COR-L47 (cell line): ENCODE results near the gene DOP1B.
"Not testable (repeated sequence)": the region's sequence is repeated elsewhere in the genome, so short reads cannot be mapped to it uniquely, and the experiment has no call there.

ENCODE experiments used
- DNase-seq: peaks from one replicate; lab custom pipeline; 2025; lab: John Stamatoyannopoulos, UW

The DOP1B gene

DNA sequence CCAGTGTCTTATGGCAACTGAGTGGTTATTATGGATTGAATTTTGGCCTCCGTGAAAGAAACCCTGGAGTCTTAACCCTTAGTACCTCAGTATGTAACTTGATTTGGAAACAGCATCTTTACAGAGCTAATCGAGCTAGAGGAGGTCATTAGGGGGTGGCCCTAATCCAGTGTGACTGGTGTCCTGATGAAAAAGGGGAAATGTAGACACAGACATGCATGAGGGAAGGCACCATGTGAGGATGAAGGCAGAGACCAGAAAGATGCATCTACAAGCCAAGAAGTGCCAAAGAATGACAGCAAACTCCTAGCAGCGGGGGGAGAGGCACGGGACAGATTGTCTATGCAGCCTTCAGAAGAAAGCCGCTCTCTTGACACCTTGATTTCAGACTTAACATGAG lies 14.7 kb downstream of the DOP1B start:
- no peak for DNase-seq

GRCh38 chr21:36171741-36172331 lies 15.2 kb downstream of the DOP1B start:
- DNase-seq = no peak

GRCh38 chr21:36174780-36175179 lies 18.2 kb downstream of the DOP1B start:
- no peak for DNase-seq

DNA sequence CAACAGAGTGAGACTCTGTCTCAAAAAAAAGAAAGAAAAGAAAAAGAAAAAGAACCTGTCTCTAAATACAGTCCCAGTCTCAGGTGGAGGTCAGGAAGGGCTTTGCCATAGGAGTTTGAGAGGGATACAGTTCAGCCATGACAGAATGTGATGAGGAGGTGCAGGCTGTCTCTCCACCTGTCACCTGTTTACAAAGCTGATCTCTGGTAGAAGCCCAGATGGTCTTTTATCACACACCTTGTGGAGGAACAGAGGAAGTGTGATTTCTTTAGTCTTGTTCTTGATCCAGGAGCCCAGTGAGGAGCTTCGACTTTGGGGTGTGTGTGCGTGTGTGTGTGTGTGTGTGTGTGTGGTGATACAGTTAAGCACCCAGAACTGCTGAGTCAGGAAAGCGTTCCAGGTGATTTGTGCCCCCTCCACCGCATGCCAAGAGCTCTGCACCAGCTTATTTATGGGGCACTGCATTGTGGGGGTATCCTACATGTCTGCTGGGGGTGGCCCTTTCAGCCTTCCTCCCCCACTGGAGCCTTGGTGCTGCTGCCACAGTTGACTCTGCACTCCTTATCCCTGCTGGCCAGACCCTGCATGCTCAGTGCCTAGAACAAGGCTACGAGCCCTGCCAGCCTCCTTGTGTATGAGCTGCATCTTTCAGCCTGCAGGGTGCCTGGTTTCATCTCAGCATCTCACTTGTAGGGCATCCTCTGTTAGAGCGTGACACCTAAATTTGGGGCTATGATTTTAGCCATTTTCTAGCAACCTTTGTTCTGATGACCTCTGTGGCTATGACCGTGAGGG lies 19.3 kb downstream of the DOP1B start:
- DNase-seq = no peak

DNA sequence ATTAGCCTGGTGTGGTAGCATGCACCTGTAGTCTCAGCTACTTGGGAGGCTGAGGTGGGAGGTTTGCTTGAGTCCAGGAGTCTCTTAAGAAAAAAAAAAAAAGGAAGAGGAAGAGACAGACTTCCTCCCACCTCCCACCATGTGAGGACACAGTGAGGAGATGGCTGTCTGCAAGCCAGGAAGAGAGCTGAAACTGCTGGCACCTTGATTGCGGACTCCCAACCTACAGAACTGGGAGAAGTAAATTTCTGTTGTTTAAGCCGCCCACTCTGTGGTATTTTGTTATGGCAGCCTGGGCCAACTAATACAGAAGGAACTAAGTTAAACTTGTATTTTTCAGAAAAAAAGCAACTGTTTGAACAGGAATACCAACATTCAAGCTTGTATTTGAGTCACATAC lies 21.7 kb downstream of the DOP1B start:
- DNase-seq = no peak

DNA sequence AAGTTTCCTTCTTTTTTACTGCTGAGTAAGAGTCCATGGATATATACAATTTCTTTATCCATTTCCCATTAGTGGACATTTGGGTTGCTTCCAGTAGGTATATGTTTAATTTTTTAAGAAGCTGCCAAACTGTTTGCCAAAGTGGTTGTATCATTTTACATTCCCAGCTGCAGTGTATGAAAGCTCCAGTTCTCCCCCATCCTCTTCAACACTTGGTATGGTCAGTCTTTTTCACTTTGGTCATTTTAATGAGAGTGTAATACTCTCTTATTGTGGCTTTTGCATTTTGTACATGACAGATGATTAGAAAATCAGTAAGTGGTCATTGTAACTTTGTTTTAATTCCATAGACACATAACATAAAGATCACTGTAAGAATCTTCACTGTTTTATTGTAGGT lies 22.5 kb downstream of the DOP1B start:
- no peak for DNase-seq

GRCh38 chr21:36180963-36181362 lies 24.3 kb downstream of the DOP1B start:
- DNase-seq = no peak

DNA sequence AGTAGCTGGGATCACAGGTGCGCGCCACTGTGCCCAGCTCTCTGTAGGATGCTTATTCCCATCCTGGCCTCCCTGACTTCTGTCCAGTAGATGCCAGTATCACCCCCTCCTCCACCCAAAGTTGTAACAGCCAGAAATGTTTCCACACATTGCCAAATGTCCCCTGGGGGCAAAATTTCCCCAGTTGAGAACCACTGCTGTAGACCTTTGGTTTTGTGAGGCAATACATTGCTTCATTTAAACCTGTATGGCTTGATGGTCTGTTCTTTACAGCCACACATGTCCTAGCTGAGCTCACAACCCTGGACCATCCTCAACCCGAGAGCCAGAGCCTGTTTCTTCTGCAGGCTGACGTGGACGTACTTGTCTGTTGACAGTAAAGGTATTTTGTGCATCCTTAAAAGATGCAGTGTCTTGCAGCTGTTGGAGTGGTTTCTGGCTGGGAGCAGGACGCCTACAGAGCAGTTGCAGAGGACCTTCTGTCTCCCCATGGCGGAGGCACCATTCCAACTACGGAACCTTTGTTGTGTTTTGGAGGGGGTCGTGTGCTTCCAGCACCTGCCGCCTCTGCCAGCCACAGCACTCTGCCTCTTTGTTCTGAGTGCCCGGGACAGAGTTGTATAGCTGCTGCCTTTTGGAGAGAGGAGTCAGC lies 26.6 kb downstream of the DOP1B start:
- no peak for DNase-seq

GRCh38 chr21:36184545-36184944 lies 27.9 kb downstream of the DOP1B start:
- no peak for DNase-seq

DNA sequence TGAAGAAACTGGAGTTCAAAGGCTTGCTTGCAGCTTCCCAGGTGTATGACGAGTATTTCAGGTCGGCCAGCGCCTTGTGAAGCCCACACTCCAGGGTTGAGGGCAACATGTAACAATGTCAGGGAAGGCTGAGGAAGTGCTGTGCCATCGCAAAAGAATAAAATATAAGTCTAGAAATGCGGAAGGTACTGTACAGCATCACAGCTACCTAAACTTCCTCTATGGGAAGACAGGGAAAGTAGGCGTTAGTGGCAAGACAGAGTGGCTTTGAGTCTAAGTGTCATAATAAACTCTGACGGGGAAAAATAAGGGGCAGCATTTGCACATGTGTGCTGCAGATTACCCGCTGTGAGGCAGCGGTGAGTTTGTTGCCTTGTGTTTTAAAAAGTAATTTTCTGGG lies 28.9 kb downstream of the DOP1B start:
- DNase-seq = no peak

- DNase-seq = no peak
Measured at GRCh38 chr21:36186081-36186480, 29.5 kb downstream of the DOP1B start.

DNA sequence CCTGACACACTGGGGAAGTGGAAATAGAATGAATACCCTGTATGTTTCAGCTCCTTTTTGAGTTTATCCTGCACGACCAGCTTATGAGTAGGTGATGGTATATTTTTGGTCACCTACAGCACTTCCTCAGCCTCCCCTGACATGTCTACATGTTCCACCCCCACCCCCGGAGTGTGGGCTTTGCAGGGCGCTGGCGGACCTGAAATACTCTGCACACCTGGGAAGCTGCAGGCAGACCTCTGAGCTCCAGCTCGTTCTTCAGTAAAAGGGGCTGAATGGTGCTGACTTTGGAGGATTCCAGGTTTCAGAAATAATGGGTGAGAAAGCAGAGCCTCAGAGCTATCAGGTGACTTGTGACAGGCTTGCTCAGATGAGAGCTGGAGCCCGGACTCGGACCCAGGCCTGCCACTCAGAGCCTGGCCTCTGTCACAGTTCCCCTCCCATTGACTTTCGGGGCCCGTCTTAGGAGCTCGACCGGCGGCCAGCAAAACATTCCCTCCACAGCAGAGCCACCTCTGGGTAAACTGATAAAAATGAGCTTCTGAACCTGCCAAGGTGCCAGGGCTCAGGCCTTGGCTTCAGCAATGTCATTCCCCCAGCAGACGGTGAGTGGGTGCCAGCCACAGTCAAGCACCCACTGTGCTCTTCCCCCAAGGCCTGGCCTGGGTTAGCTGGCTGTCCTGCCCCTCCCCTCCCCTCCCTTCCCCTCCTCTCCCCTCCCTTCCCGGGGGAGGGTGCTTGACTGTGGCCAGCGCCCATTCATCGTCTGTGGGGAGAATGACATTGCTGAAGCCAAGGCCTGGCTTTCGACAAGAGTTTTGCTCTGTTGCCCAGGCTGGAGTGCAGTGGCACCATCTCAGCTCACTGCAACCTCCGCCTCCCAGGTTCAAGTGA lies 30.1 kb downstream of the DOP1B start:
- DNase-seq = no peak

DNA sequence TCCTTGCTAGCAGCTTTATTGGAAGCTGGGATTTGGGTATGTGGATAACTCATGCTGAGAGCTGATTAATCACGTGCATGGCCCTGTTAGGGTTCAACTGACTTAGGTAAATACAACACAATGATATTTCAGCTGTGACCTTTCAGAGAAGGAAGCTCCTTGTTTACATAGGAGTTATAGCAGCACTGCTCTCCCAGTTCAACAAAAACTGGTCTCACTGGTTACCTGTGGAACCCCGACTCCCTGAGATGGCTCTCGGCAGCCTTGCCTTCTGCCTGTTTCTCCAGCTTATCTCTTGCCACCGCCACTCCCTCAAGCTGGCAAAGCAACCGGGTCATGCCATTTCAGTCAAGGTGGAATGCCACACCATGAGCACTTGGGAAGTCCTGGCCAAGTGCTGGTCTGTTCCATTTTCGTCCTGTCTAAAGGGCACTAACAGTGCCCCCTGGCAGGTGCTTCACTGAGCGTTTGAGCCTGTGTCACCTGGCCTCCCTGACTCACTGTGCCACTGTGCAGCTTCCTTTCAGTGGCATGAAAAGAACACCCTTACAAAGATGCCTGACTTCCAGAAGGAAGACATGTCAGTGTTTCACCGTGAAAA lies 31.6 kb downstream of the DOP1B start:
- peak; percentile 65 for DNase-seq

DNA sequence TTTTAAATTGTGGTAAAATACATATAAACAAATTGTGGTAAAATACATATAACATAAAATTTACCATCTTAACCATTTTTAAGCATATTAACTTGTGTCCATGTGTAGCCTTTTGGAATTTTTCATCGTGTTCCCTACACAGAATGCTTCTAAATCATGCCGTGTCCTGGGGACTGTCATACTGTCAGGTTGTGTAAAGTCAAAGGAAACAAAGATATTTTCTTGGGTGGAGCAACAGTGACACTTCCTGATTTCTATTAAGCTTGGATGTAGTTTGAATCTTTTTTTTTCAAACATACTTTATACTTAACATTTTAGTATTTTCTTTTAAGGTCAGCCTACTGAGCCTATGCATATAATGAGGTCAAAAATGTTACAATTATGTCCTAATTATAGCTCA lies 32.3 kb downstream of the DOP1B start:
- no peak for DNase-seq

GRCh38 chr21:36190736-36191135 lies 34.1 kb downstream of the DOP1B start:
- no peak for DNase-seq

- no peak for DNase-seq
Measured at GRCh38 chr21:36193200-36193599, 36.6 kb downstream of the DOP1B start.

DNA sequence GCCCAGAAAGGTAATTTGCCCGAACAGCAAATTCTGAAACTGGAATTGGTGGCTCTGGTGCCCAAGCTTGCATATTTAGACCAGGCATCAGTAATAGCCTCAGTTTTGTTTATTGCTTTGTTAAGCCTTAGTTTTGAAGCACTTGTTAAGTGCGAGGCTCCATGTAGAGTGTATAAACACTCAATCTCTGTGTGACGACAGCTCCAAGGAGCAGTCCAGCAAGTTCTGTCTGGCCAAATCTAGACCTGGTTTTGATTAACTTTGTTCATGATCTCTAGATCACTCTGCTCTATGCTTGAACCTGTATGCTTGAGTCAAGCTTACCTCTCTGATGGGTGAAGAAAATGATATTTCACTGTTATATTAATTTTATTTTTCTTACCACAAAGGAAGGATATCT lies 37.4 kb downstream of the DOP1B start:
- DNase-seq = no peak

- DNase-seq = no peak
Measured at GRCh38 chr21:36195613-36196012, 39.0 kb downstream of the DOP1B start.

- no peak for DNase-seq
Measured at GRCh38 chr21:36199021-36199420, 42.4 kb downstream of the DOP1B start.

DNA sequence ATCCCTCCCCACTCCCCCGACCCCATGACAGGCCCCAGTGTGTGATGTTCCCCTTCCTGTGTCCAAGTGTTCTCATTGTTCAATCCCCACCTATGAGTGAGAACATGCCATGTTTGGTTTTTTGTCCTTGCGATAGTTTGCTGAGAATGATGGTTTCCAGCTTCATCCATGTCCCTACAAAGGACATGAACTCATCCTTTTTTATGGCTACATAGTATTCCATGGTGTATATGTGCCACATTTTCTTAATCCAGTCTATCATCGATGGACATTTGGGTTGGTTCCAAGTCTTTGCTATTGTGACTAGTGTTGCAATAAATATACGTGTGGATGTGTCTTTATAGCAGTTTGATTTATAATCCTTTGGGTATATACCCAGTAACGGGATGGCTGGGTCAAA lies 43.0 kb downstream of the DOP1B start:
- DNase-seq = not testable (repeated sequence)

- DNase-seq = no peak
Measured at GRCh38 chr21:36200081-36200561, 43.5 kb downstream of the DOP1B start.
